Erythroblast (primary cell): Measurements from ENCODE around the gene BMP8A.

Source experiments
- GATA1 ChIP-seq: IDR thresholded peaks from 2 replicates; pipeline ENCODE4 v1.6.1; 2011; ENCODE audit warnings: low read depth, mild to moderate bottlenecking, control low read depth, low read length, moderate library complexity
- POLR2A ChIP-seq: IDR thresholded peaks from 2 replicates; pipeline ENCODE4 v1.6.1; 2011; ENCODE audit warnings: mild to moderate bottlenecking, low read length

GRCh38 chr1:39470040-39470439 is 21.4 kb upstream of the BMP8A start:
- TF ChIP-seq POLR2A (no peak), GATA1 (no peak)
